Kasumi-1 (cell line): ENCODE measurements around the gene QKI.

Experiments
- DNase-seq, 2 experiments: peaks; one replicate each; lab custom pipeline; 2025; lab: John Stamatoyannopoulos, UW

Gene QKI

GRCh38 chr6:163533443-163533842 is 118.9 kb downstream of the QKI start:
- no peak for DNase-seq

- no peak for DNase-seq
Observed at GRCh38 chr6:163536770-163537169, 122.3 kb downstream of the QKI start.

- DNase-seq: no peak
Observed at GRCh38 chr6:163538331-163538730, 123.8 kb downstream of the QKI start.

- no peak for DNase-seq
Observed at GRCh38 chr6:163539101-163539762, 124.7 kb downstream of the QKI start.

- DNase-seq: no peak
Observed at GRCh38 chr6:163543321-163543720, 128.8 kb downstream of the QKI start.

GRCh38 chr6:163545370-163545769 is 130.9 kb downstream of the QKI start:
- DNase-seq: no peak

GRCh38 chr6:163547287-163547686 is 132.8 kb downstream of the QKI start:
- DNase-seq: no peak

- DNase-seq: no peak
Observed at GRCh38 chr6:163548624-163549023, 134.1 kb downstream of the QKI start.

GRCh38 chr6:163554032-163554431 is 139.5 kb downstream of the QKI start:
- DNase-seq: no peak

GRCh38 chr6:163554663-163555062 is 140.1 kb downstream of the QKI start:
- DNase-seq: peak; percentile 28 to 68

GRCh38 chr6:163559661-163560060 is 145.1 kb downstream of the QKI start:
- DNase-seq: no peak

GRCh38 chr6:163563318-163563717 is 148.8 kb downstream of the QKI start:
- no peak for DNase-seq

- no peak for DNase-seq
Observed at GRCh38 chr6:163564534-163564933, 150.0 kb downstream of the QKI start.

GRCh38 chr6:163565140-163565539 is 150.6 kb downstream of the QKI start:
- DNase-seq: no peak

- no peak for DNase-seq
Observed at GRCh38 chr6:163566056-163566455, 151.5 kb downstream of the QKI start.

- DNase-seq: no peak
Observed at GRCh38 chr6:163568275-163568674, 153.8 kb downstream of the QKI start.

GRCh38 chr6:163570579-163571231 is 156.2 kb downstream of the QKI start:
- no peak for DNase-seq

GRCh38 chr6:163571730-163572129 is 157.2 kb downstream of the QKI start:
- no peak for DNase-seq

GRCh38 chr6:163572612-163573011 is 158.1 kb downstream of the QKI start:
- DNase-seq: no peak

- no peak for DNase-seq
Observed at GRCh38 chr6:163573503-163574179, 159.1 kb downstream of the QKI start.

GRCh38 chr6:163576114-163576513 is 161.6 kb downstream of the QKI start:
- no peak for DNase-seq

GRCh38 chr6:163577404-163577803 is 162.9 kb downstream of the QKI start:
- no peak for DNase-seq

- no peak for DNase-seq
Observed at GRCh38 chr6:163579111-163579879, 164.8 kb downstream of the QKI start.
